Measurements from ENCODE around the gene C6orf15.

DNA sequence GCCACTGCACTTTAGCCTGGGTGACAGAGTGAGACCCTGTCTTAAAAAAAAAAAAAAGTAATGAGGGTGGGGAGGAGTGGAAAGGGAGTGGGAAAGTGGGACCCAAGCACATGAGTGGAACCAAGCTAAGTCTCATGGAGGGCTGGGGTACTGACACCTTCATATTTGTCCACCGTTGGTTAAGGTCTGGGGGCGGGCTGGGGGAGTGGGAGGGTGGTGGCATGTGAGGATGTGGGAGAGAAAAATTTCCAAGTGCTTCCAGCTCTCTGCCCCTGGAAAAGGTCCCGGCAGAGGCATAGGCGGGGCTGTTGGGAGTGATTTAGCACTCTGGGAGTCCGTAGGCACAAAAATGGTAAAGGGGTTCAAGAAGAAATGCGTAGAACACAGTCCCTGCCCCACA is 20.4 kb upstream of the C6orf15 start:
- TF ChIP-seq, protein P1, sequence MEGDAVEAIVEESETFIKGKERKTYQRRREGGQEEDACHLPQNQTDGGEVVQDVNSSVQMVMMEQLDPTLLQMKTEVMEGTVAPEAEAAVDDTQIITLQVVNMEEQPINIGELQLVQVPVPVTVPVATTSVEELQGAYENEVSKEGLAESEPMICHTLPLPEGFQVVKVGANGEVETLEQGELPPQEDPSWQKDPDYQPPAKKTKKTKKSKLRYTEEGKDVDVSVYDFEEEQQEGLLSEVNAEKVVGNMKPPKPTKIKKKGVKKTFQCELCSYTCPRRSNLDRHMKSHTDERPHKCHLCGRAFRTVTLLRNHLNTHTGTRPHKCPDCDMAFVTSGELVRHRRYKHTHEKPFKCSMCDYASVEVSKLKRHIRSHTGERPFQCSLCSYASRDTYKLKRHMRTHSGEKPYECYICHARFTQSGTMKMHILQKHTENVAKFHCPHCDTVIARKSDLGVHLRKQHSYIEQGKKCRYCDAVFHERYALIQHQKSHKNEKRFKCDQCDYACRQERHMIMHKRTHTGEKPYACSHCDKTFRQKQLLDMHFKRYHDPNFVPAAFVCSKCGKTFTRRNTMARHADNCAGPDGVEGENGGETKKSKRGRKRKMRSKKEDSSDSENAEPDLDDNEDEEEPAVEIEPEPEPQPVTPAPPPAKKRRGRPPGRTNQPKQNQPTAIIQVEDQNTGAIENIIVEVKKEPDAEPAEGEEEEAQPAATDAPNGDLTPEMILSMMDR (IDR thresholded peaks at IDR 0.05) = no peak
- no peak for TF ChIP-seq POLR2AphosphoS5 (IDR thresholded peaks at IDR 0.05; ENCODE audit: low read depth, low read length)
